Measurements from ENCODE around the gene ARHGEF11.

ARHGEF11 gene

GRCh38 chr1:157090771-157091170, 45.2 kb upstream of the ARHGEF11 start:
- no peak overlapping the region for H3K4me3 ChIP-seq (replicated peaks; ENCODE audit: low read depth, low read length)
- no peak for DNase-seq (ENCODE audit: extremely low read depth, low read depth)
- no peak for TF ChIP-seq CTCF (IDR thresholded peaks at IDR 0.05; ENCODE audit: low read depth, low read length, missing control alignments)

GRCh38 chr1:157090196-157090647, 44.7 kb upstream of the ARHGEF11 start:
- peak; percentile 85 for DNase-seq (ENCODE audit: extremely low read depth, low read depth)
- H3K4me3 ChIP-seq (replicated peaks; ENCODE audit: low read depth, low read length): no peak overlapping the region
- TF ChIP-seq CTCF (IDR thresholded peaks at IDR 0.05; ENCODE audit: low read depth, low read length, missing control alignments): peak; percentile 98

- no peak for DNase-seq (ENCODE audit: extremely low read depth, low read depth)
- H3K4me3 ChIP-seq (replicated peaks; ENCODE audit: low read depth, low read length): no peak overlapping the region
- TF ChIP-seq CTCF (IDR thresholded peaks at IDR 0.05; ENCODE audit: low read depth, low read length, missing control alignments): no peak
These were observed 44.2 kb upstream of the ARHGEF11 start for GRCh38 chr1:157089789-157090188.

- DNase-seq (ENCODE audit: extremely low read depth, low read depth): no peak
- H3K4me3 ChIP-seq (replicated peaks; ENCODE audit: low read depth, low read length): no peak overlapping the region
- no peak for TF ChIP-seq CTCF (IDR thresholded peaks at IDR 0.05; ENCODE audit: low read depth, low read length, missing control alignments)
These were observed 43.1 kb upstream of the ARHGEF11 start for GRCh38 chr1:157088607-157089006.

- no peak for DNase-seq (ENCODE audit: extremely low read depth, low read depth)
- no peak overlapping the region for H3K4me3 ChIP-seq (replicated peaks; ENCODE audit: low read depth, low read length)
- TF ChIP-seq CTCF (IDR thresholded peaks at IDR 0.05; ENCODE audit: low read depth, low read length, missing control alignments): no peak
These were observed 41.5 kb upstream of the ARHGEF11 start for GRCh38 chr1:157087030-157087429.

GRCh38 chr1:157086299-157086698, 40.8 kb upstream of the ARHGEF11 start:
- DNase-seq (ENCODE audit: extremely low read depth, low read depth): no peak
- TF ChIP-seq CTCF (IDR thresholded peaks at IDR 0.05; ENCODE audit: low read depth, low read length, missing control alignments): no peak
- H3K4me3 ChIP-seq (replicated peaks; ENCODE audit: low read depth, low read length): no peak overlapping the region

GRCh38 chr1:157085421-157085820, 39.9 kb upstream of the ARHGEF11 start:
- H3K4me3 ChIP-seq (replicated peaks; ENCODE audit: low read depth, low read length): no peak overlapping the region
- no peak for DNase-seq (ENCODE audit: extremely low read depth, low read depth)
- TF ChIP-seq CTCF (IDR thresholded peaks at IDR 0.05; ENCODE audit: low read depth, low read length, missing control alignments): no peak
